ENCODE data around the gene PITHD1.
"Not testable (repeated sequence)": the region's sequence is repeated elsewhere in the genome, so short reads cannot be mapped to it uniquely, and the experiment has no call there.

PITHD1 gene

DNA sequence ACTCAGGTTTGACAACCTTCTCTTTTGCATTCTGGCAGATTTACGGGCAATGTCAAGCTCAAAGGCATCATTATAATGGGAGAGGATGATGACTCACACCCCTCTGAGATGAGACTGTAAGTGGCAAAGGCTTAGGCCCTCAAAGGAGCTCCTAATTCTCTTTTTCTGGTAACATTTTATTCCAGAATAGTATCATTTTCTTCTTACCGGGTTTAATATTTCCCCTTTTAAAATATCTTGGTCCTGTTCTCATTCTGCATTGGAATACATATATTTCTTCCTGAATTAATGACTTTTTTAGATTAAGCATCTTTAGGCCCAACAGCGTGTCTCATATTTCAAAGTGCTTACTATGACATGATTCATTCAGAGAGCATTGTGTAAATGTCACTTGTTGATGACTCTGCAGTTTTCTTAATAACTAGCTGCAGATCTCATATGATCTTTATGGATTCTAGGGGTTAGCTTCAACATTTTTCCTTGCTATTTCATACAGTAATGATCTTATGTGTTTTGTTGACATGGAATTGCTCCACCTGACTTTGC lies 1.7 kb downstream of the PITHD1 start:
- Histone ChIP-seq H4K20me1 (ENCODE audit: insufficient read depth, low read length, poor library complexity, severe bottlenecking) (peaks cover 24% of the 10 kb centered on the region), H3K4me1 (ENCODE audit: insufficient read depth, low read length, poor library complexity, severe bottlenecking) (peaks cover 11% of the 10 kb centered on the region), H3K4me3 (ENCODE audit: low read length, poor library complexity, severe bottlenecking) (peak overlapping the region; percentile 100), H3K9me2 (replicated peaks; ENCODE audit: low read depth, low read length) (no peaks in the 10 kb centered on the region), H3K9me3 (ENCODE audit: insufficient read depth, low read depth, low read length) (no peaks in the 10 kb centered on the region), H3F3A (ENCODE audit: low read depth) (no peaks in the 10 kb centered on the region), H2AFZ (ENCODE audit: low read length) (no peak overlapping the region), H3K27me3 (ENCODE audit: insufficient read depth, low read length, poor library complexity, severe bottlenecking) (no peaks in the 10 kb centered on the region), H3K4me2 (ENCODE audit: low read depth, low read length, poor library complexity, severe bottlenecking) (peak overlapping the region; percentile 90), H3K79me2 (ENCODE audit: insufficient read depth, low read length) (peaks cover 56% of the 10 kb centered on the region), H3K9ac (ENCODE audit: low read depth, low read length, poor library complexity, severe bottlenecking) (peak overlapping the region; percentile 89), H3K36me3 (ENCODE audit: insufficient read depth, low read length) (peaks cover 6% of the 10 kb centered on the region; the same call in 1 of the 2 replicates)
- TF ChIP-seq, protein P1, sequence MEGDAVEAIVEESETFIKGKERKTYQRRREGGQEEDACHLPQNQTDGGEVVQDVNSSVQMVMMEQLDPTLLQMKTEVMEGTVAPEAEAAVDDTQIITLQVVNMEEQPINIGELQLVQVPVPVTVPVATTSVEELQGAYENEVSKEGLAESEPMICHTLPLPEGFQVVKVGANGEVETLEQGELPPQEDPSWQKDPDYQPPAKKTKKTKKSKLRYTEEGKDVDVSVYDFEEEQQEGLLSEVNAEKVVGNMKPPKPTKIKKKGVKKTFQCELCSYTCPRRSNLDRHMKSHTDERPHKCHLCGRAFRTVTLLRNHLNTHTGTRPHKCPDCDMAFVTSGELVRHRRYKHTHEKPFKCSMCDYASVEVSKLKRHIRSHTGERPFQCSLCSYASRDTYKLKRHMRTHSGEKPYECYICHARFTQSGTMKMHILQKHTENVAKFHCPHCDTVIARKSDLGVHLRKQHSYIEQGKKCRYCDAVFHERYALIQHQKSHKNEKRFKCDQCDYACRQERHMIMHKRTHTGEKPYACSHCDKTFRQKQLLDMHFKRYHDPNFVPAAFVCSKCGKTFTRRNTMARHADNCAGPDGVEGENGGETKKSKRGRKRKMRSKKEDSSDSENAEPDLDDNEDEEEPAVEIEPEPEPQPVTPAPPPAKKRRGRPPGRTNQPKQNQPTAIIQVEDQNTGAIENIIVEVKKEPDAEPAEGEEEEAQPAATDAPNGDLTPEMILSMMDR (conservative IDR thresholded peaks at IDR 0.05; ENCODE audit: low read length) = no peak
- TF ChIP-seq EZH2phosphoT487 (IDR thresholded peaks at IDR 0.05; ENCODE audit: borderline replicate concordance) = no peak

DNA sequence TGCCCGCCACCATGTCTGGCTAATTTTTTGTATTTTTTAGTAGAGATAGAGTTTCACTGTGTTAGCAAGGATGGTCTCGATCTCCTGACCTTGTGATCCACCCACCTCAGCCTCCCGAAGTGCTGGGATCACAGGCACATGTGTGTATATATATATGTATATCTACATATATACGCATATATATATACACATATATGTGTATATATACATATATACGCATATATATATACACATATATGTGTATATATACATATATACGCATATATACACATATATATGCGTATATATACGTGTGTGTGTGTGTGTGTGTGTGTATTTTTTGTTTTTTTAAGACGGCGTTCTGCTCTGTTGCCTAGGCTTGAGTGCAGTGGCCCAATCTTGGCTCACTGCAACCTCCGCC lies 4.9 kb downstream of the PITHD1 start:
- not testable (repeated sequence) for H2AFZ ChIP-seq (ENCODE audit: low read length); H3K9me3 ChIP-seq (ENCODE audit: insufficient read depth, low read depth, low read length); H3K4me3 ChIP-seq (ENCODE audit: low read length, poor library complexity, severe bottlenecking); H3K4me2 ChIP-seq (ENCODE audit: low read depth, low read length, poor library complexity, severe bottlenecking); H3K27me3 ChIP-seq (ENCODE audit: insufficient read depth, low read length, poor library complexity, severe bottlenecking); H3K9me2 ChIP-seq (replicated peaks; ENCODE audit: low read depth, low read length); H3K9ac ChIP-seq (ENCODE audit: low read depth, low read length, poor library complexity, severe bottlenecking); H3F3A ChIP-seq (ENCODE audit: low read depth)
- Histone ChIP-seq H3K36me3 (ENCODE audit: insufficient read depth, low read length) (peaks cover 30% of the 10 kb centered on the region; the same call in 1 of the 2 replicates), H3K79me2 (ENCODE audit: insufficient read depth, low read length) (peaks cover 46% of the 10 kb centered on the region), H3K4me1 (ENCODE audit: insufficient read depth, low read length, poor library complexity, severe bottlenecking) (peaks cover 11% of the 10 kb centered on the region), H4K20me1 (ENCODE audit: insufficient read depth, low read length, poor library complexity, severe bottlenecking) (peaks cover 24% of the 10 kb centered on the region)

DNA sequence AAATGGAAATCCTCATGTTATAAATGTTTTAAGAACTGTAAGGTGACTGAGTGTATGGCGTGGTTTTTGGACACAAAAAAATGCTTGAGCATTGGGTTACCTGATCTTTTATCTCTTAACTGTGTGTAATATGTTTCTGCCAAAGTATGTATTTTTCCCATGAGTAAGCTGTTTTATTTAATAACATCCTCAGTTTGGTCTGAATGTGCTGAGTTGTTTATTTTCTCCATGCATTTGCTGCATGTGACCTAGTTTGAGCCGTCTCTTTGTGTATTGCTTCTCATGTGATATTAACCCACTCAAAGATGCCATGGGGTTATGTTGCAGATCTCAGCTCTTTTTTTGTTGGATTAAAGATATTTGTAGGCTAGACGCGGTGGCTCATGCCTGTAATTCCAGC lies 6.6 kb downstream of the PITHD1 start:
- Histone ChIP-seq H3K9me2 (replicated peaks; ENCODE audit: low read depth, low read length) (no peaks in the 10 kb centered on the region), H3F3A (ENCODE audit: low read depth) (peaks cover 8% of the 10 kb centered on the region; the same call in 1 of the 2 replicates), H3K9ac (ENCODE audit: low read depth, low read length, poor library complexity, severe bottlenecking) (no peak overlapping the region), H3K9me3 (ENCODE audit: insufficient read depth, low read depth, low read length) (no peaks in the 10 kb centered on the region), H3K4me2 (ENCODE audit: low read depth, low read length, poor library complexity, severe bottlenecking) (no peak overlapping the region), H3K4me3 (ENCODE audit: low read length, poor library complexity, severe bottlenecking) (no peak overlapping the region), H4K20me1 (ENCODE audit: insufficient read depth, low read length, poor library complexity, severe bottlenecking) (peaks cover 8% of the 10 kb centered on the region), H3K36me3 (ENCODE audit: insufficient read depth, low read length) (peaks cover 30% of the 10 kb centered on the region; the same call in 1 of the 2 replicates), H3K27me3 (ENCODE audit: insufficient read depth, low read length, poor library complexity, severe bottlenecking) (no peaks in the 10 kb centered on the region), H3K4me1 (ENCODE audit: insufficient read depth, low read length, poor library complexity, severe bottlenecking) (peaks cover 2% of the 10 kb centered on the region), H2AFZ (ENCODE audit: low read length) (no peak overlapping the region), H3K79me2 (ENCODE audit: insufficient read depth, low read length) (peaks cover 31% of the 10 kb centered on the region)
- TF ChIP-seq EZH2phosphoT487 (IDR thresholded peaks at IDR 0.05; ENCODE audit: borderline replicate concordance) = no peak
- TF ChIP-seq, protein P1 (conservative IDR thresholded peaks at IDR 0.05; ENCODE audit: low read length) = no peak

DNA sequence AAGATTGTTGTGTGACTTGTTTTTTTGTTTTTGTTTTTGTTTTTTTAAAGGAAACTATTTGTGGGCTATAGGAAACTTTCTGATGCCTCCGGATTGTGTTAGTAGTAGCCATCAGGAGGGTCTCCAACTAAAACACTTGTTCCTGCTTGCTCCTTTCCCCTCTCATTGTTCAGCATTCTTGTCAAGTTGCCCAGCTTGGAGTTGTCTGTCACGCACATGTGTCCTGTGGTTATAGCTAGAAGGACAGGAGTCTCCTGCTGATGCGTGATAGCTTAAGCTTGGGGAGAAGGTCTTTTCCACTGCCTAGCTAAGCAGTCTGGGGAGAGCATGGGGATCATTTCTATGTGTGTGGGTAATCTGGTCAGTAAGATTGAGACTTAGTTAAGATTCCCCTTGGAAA lies 9.5 kb downstream of the PITHD1 start:
- no peaks in the 10 kb centered on the region for H3K9me3 ChIP-seq (ENCODE audit: insufficient read depth, low read depth, low read length)
- H3K79me2 ChIP-seq (ENCODE audit: insufficient read depth, low read length) = peaks cover 33% of the 10 kb centered on the region
- peaks cover 30% of the 10 kb centered on the region; the same call in 1 of the 2 replicates for H3K36me3 ChIP-seq (ENCODE audit: insufficient read depth, low read length)

More for the DNA sequence above, 9.5 kb downstream of the PITHD1 start:
- Histone ChIP-seq H2AFZ (ENCODE audit: low read length) (no peak overlapping the region), H3F3A (ENCODE audit: low read depth) (peaks cover 8% of the 10 kb centered on the region; the same call in 1 of the 2 replicates), H3K9ac (ENCODE audit: low read depth, low read length, poor library complexity, severe bottlenecking) (no peak overlapping the region), H3K4me3 (ENCODE audit: low read length, poor library complexity, severe bottlenecking) (no peak overlapping the region), H3K4me2 (ENCODE audit: low read depth, low read length, poor library complexity, severe bottlenecking) (no peak overlapping the region), H3K27me3 (ENCODE audit: insufficient read depth, low read length, poor library complexity, severe bottlenecking) (peaks cover 4% of the 10 kb centered on the region), H3K9me2 (replicated peaks; ENCODE audit: low read depth, low read length) (no peaks in the 10 kb centered on the region), H3K4me1 (ENCODE audit: insufficient read depth, low read length, poor library complexity, severe bottlenecking) (peaks cover 8% of the 10 kb centered on the region), H4K20me1 (ENCODE audit: insufficient read depth, low read length, poor library complexity, severe bottlenecking) (peaks cover 14% of the 10 kb centered on the region)
- no peak for TF ChIP-seq EZH2phosphoT487 (IDR thresholded peaks at IDR 0.05; ENCODE audit: borderline replicate concordance)
- TF ChIP-seq, protein P1 (conservative IDR thresholded peaks at IDR 0.05; ENCODE audit: low read length) = no peak
